IMR-90 (cell line): Measurements from ENCODE around the gene CLEC5A. TPM values are rescaled to one million over a fixed set of nuclear protein-coding genes. Genes with fewer than 3 reads are reported as not detected.

Experiments
- ATAC-seq: fragments of 200-7000 bp; cut with Tn5 transposase; 2 replicates; pipeline ENCODE4 v1.9.1; 2020; ENCODE audit warnings: low read depth, mild to moderate bottlenecking, moderate library complexity
- BruUV-seq: library from RNA; stranded (reverse); fragments of 400-500 nt; replicated peaks from 2 replicates; lab custom pipeline; 2021; lab: Mats Ljungman, UMichigan
- CTCF ChIA-PET: fragments of 300-600 bp; formaldehyde crosslinking; extraction: SDS; loops from one replicate; lab custom pipeline; 2021; ENCODE audit warnings: antibody characterized with exemption; lab: Yijun Ruan, JAX
- POLR2A ChIA-PET: fragments of 300-600 bp; sonication (Branson Sonifier 250); formaldehyde crosslinking; loops from one replicate; lab custom pipeline; 2022; ENCODE audit warnings: antibody characterized with exemption; ENCODE audit not compliant: unreplicated experiment; lab: Charles Lee
- DNase-seq: peaks from one replicate; pipeline ENCODE4 v3.0.0; 2013
- H2AFZ ChIP-seq: replicated peaks from 2 replicates; pipeline ENCODE3; 2013; ENCODE audit warnings: low read length, mild to moderate bottlenecking; ENCODE audit not compliant: poor library complexity
- H2AK5ac ChIP-seq: 2 replicates; pipeline ENCODE4 v1.6.1; 2013; ENCODE audit warnings: low read depth, low read length, inconsistent platforms
- H2AK9ac ChIP-seq: replicated peaks from 2 replicates; pipeline ENCODE3; 2013; ENCODE audit warnings: mild to moderate bottlenecking, low read depth, low read length, moderate library complexity; ENCODE audit not compliant: poor library complexity
- H2BK120ac ChIP-seq: 2 replicates; pipeline ENCODE4 v1.6.1; 2013; ENCODE audit warnings: low read depth, low read length, inconsistent platforms
- H2BK15ac ChIP-seq: 3 replicates; pipeline ENCODE4 v1.6.1; 2013; ENCODE audit warnings: low read depth, low read length, inconsistent platforms
- H2BK20ac ChIP-seq: 2 replicates; pipeline ENCODE4 v1.6.1; 2013; ENCODE audit warnings: low read depth, mild to moderate bottlenecking, inconsistent platforms, low read length, moderate library complexity
- H2BK5ac ChIP-seq: 2 replicates; pipeline ENCODE4 v1.6.1; 2013; ENCODE audit warnings: mild to moderate bottlenecking, low read depth, low read length, inconsistent platforms; ENCODE audit not compliant: poor library complexity, severe bottlenecking
- H3K14ac ChIP-seq: replicated peaks from 2 replicates; pipeline ENCODE4 v1.6.1; 2013; ENCODE audit warnings: low read depth, low read length, inconsistent platforms
- H3K18ac ChIP-seq: 2 replicates; pipeline ENCODE4 v1.6.1; 2013; ENCODE audit warnings: low read depth, low read length, control low read depth
- H3K23ac ChIP-seq: 2 replicates; pipeline ENCODE4 v1.6.1; 2013; ENCODE audit warnings: low read depth, low read length, inconsistent platforms
- H3K27ac ChIP-seq: 2 replicates; pipeline ENCODE4 v1.5.1; 2013; ENCODE audit warnings: mild to moderate bottlenecking, control low read depth, low read length; ENCODE audit not compliant: insufficient read depth
- H3K27me3 ChIP-seq: 2 replicates; pipeline ENCODE4 v1.6.1; 2013; ENCODE audit warnings: low read length; ENCODE audit not compliant: control insufficient read depth, insufficient read depth
- H3K36me3 ChIP-seq: 2 replicates; pipeline ENCODE4 v1.6.1; 2013; ENCODE audit warnings: low read length, mixed read lengths; ENCODE audit not compliant: control insufficient read depth, insufficient read depth
- H3K4ac ChIP-seq: 2 replicates; pipeline ENCODE4 v1.6.1; 2013; ENCODE audit warnings: low read depth, low read length, inconsistent platforms
- H3K4me1 ChIP-seq: 2 replicates; pipeline ENCODE4 v1.6.1; 2013; ENCODE audit warnings: low read length, mixed read lengths; ENCODE audit not compliant: control insufficient read depth, insufficient read depth
- H3K4me2 ChIP-seq: 2 replicates; pipeline ENCODE4 v1.6.1; 2013; ENCODE audit warnings: low read depth, mild to moderate bottlenecking, control low read depth, low read length, moderate library complexity
- H3K4me3 ChIP-seq: 2 replicates; pipeline ENCODE4 v1.5.1; 2013; ENCODE audit warnings: low read depth, mild to moderate bottlenecking, control low read depth, low read length, moderate library complexity; ENCODE audit not compliant: insufficient read depth
- H3K56ac ChIP-seq: 2 replicates; pipeline ENCODE4 v1.6.1; 2013; ENCODE audit warnings: low read length, inconsistent platforms; ENCODE audit not compliant: insufficient read depth; ENCODE audit errors: extremely low read depth
- H3K79me1 ChIP-seq, 2 experiments: 2 replicates each; pipeline ENCODE4 v1.6.1; 2013; ENCODE audit warnings: low read length in 2 of 2, inconsistent platforms in 1 of 2, low read depth in 1 of 2
- H3K9ac ChIP-seq: 2 replicates; pipeline ENCODE4 v1.6.1; 2013; ENCODE audit warnings: low read depth, low read length, control low read depth
- H3K9me1 ChIP-seq: 2 replicates; pipeline ENCODE4 v1.6.1; 2013; ENCODE audit warnings: low read length, inconsistent platforms; ENCODE audit not compliant: insufficient read depth
- H3K9me3 ChIP-seq: 2 replicates; pipeline ENCODE4 v1.6.1; 2013; ENCODE audit warnings: low read length; ENCODE audit not compliant: control insufficient read depth, insufficient read depth
- H4K20me1 ChIP-seq: 2 replicates; pipeline ENCODE4 v1.6.1; 2013; ENCODE audit warnings: low read length, inconsistent platforms; ENCODE audit not compliant: insufficient read depth
- H4K5ac ChIP-seq: 2 replicates; pipeline ENCODE4 v1.6.1; 2013; ENCODE audit warnings: mild to moderate bottlenecking, low read depth, low read length, control low read depth
- H4K8ac ChIP-seq, 2 experiments: 2 replicates each; pipeline ENCODE4 v1.6.1; 2013; ENCODE audit warnings: low read depth in 2 of 2, low read length in 2 of 2, control low read depth in 1 of 2, inconsistent platforms in 1 of 2
- H4K91ac ChIP-seq: 2 replicates; pipeline ENCODE4 v1.6.1; 2013; ENCODE audit warnings: low read depth, low read length, inconsistent platforms; ENCODE audit not compliant: insufficient read depth
- BHLHE40 ChIP-seq: fragments of 150-350 bp; IDR thresholded peaks from 2 replicates; pipeline ENCODE4 v1.6.1; 2016; ENCODE audit warnings: mild to moderate bottlenecking, low read depth, low read length
- CEBPB ChIP-seq: IDR thresholded peaks from 2 replicates; pipeline ENCODE4 v1.6.1; 2012; ENCODE audit warnings: low read depth, low read length, improper control_type of control experiment
- ELK1 ChIP-seq: fragments of 150-350 bp; IDR thresholded peaks from 2 replicates; pipeline ENCODE4 v1.6.1; 2016; ENCODE audit warnings: low read depth, mild to moderate bottlenecking, low read length, moderate library complexity, borderline replicate concordance
- MAFK ChIP-seq: IDR thresholded peaks from 2 replicates; pipeline ENCODE4 v1.6.1; 2012; ENCODE audit warnings: low read depth, low read length, improper control_type of control experiment
- MAZ ChIP-seq: IDR thresholded peaks from 2 replicates; pipeline ENCODE4 v1.6.1; 2012; ENCODE audit warnings: low read depth, mild to moderate bottlenecking, low read length, improper control_type of control experiment, moderate library complexity, borderline replicate concordance
- MXI1 ChIP-seq: IDR thresholded peaks from 2 replicates; pipeline ENCODE4 v1.6.1; 2012; ENCODE audit warnings: low read depth, mild to moderate bottlenecking, low read length, moderate library complexity, borderline replicate concordance
- NFE2L2 ChIP-seq: fragments of 150-350 bp; IDR thresholded peaks from 2 replicates; pipeline ENCODE4 v1.6.1; 2016; ENCODE audit warnings: low read depth, mild to moderate bottlenecking, low read length
- POLR2A ChIP-seq: IDR thresholded peaks from 2 replicates; pipeline ENCODE4 v1.6.1; 2012; ENCODE audit warnings: mild to moderate bottlenecking, low read depth, low read length
- RAD21 ChIP-seq: IDR thresholded peaks from 2 replicates; pipeline ENCODE4 v1.6.1; 2012; ENCODE audit warnings: low read length, improper control_type of control experiment
- RCOR1 ChIP-seq: IDR thresholded peaks from 2 replicates; pipeline ENCODE4 v1.6.1; 2012; ENCODE audit warnings: mild to moderate bottlenecking, low read length, improper control_type of control experiment; ENCODE audit not compliant: insufficient replicate concordance
- RFX5 ChIP-seq: IDR thresholded peaks from 2 replicates; pipeline ENCODE4 v1.8.0; 2012; ENCODE audit warnings: low read depth, mild to moderate bottlenecking, low read length, moderate library complexity
- SMC3 ChIP-seq: fragments of 150-350 bp; IDR thresholded peaks from 2 replicates; pipeline ENCODE4 v1.6.1; 2016; ENCODE audit warnings: low read depth, mild to moderate bottlenecking, antibody characterized with exemption, low read length, moderate library complexity
- USF2 ChIP-seq: fragments of 150-350 bp; IDR thresholded peaks from 2 replicates; pipeline ENCODE4 v1.6.1; 2017; ENCODE audit warnings: mild to moderate bottlenecking, antibody characterized with exemption, low read length, low read depth
- WGBS, 2 experiments: methylation state at CpG; one replicate each; pipeline versions ENCODE4 v1.1.5 to v1.1.7; 2013; ENCODE audit warnings: missing lambda C conversion rate in 2 of 2; ENCODE audit not compliant: insufficient read length in 1 of 2; ENCODE audit errors: extremely low coverage in 2 of 2; 5-methylcytosine and 5-hydroxymethylcytosine counted together
- dilution Hi-C: fragments of 300-500 bp; cut with HindIII; formaldehyde crosslinking; loops from one replicate; pipeline ENCODE4 v1.14.3; 2018; ENCODE audit warnings: low sequenced_read_pairs; ENCODE audit not compliant: unreplicated experiment
- in situ Hi-C: fragments of 300-500 bp; cut with MboI; formaldehyde crosslinking; loops from 3 replicates; pipeline ENCODE4 v1.14.3; 2019; ENCODE audit warnings: low sequenced_read_pairs, inconsistent platforms, mixed read lengths
- intact Hi-C: fragments of 100-400 bp; cut with micrococcal nuclease; formaldehyde crosslinking; loops from 2 replicates; pipeline ENCODE4 v1.10.0; 2022
- polyA plus RNA-seq, 3 experiments: library from polyadenylated mRNA; depleted of rRNA; stranded (reverse); fragments of >200 nt; gene quantifications; 2 replicates each; pipeline ENCODE4 v1.2.3, GENCODE V29; 2012; ENCODE audit warnings: low replicate concordance in 1 of 3
- total RNA-seq: library from RNA; depleted of rRNA; stranded (reverse); fragments of >200 nt; gene quantifications from 2 replicates; pipeline ENCODE4 v1.2.3, GENCODE V29; 2012

CLEC5A gene
- total and polyA plus RNA-seq, 2 of the 4 experiments (the other 2 are of a cell fraction) = not detected

- Histone ChIP-seq H3K9ac (no peak overlapping the region), H3K9me3 (peaks cover 9% of the 10 kb centered on the region), H2AK9ac (no peak overlapping the region), H2BK20ac (no peak overlapping the region), H3K9me1 (no peaks in the 10 kb centered on the region), H3K56ac (no peak overlapping the region), H3K4me2 (no peak overlapping the region), H3K23ac (no peak overlapping the region), H3K4me1 (no peaks in the 10 kb centered on the region), H2AK5ac (no peak overlapping the region), H2BK120ac (no peak overlapping the region), H3K14ac (no peak overlapping the region), H2BK15ac (no peak overlapping the region), H2BK5ac (no peak overlapping the region), H2AFZ (no peak overlapping the region), H4K5ac (no peak overlapping the region), H3K27me3 (no peaks in the 10 kb centered on the region), H3K18ac (no peak overlapping the region), H3K36me3 (no peaks in the 10 kb centered on the region), H4K20me1 (no peaks in the 10 kb centered on the region), H3K79me1 (no peaks in the 10 kb centered on the region), H4K8ac (no peak overlapping the region), H4K91ac (no peak overlapping the region), H3K4me3 (no peak overlapping the region), H3K27ac (no peak overlapping the region), H3K4ac (no peak overlapping the region)
- in situ Hi-C loops = no loop called here
- intact Hi-C loops = no loop called here
- BruUV-seq = no TSS peak
- WGBS, 2 experiments = no CpG with 5 or more reads among the region's 3 CpGs
- ChIA-PET POLR2A (no interaction called here), CTCF (no interaction called here)
- dilution Hi-C loops = no loop called here
- TF ChIP-seq ELK1 (no peak), RAD21 (no peak), MAFK (no peak), NFE2L2 (no peak), MAZ (no peak), MXI1 (no peak), RFX5 (no peak), RCOR1 (no peak), BHLHE40 (no peak), POLR2A (no peak), USF2 (no peak), CEBPB (no peak), SMC3 (no peak)
- DNase-seq = no peak
- no peak for ATAC-seq
Measured at GRCh38 chr7:141945356-141945755, 1.4 kb downstream of the CLEC5A start.
